Ecto neural progenitor cell (in vitro differentiated cells): ENCODE results near the gene RBKS.
A peak's percentile ranks its signal among the peaks of the same experiment; 100 is the strongest.

Experiments used
- DNase-seq: peaks from one replicate; pipeline ENCODE4 v3.0.0-alpha.2; 2018; ENCODE audit warnings: low spot score

The RBKS gene

GRCh38 chr2:27831279-27832050, 58.7 kb downstream of the RBKS start:
- no peak for DNase-seq

GRCh38 chr2:27830656-27831055, 59.5 kb downstream of the RBKS start:
- DNase-seq, result no peak

GRCh38 chr2:27829791-27830190, 60.4 kb downstream of the RBKS start:
- no peak for DNase-seq

GRCh38 chr2:27828305-27828704, 61.9 kb downstream of the RBKS start:
- no peak for DNase-seq

GRCh38 chr2:27824401-27824800, 65.8 kb downstream of the RBKS start:
- DNase-seq, result no peak

- DNase-seq, result no peak
Observed at GRCh38 chr2:27823569-27823968, 66.6 kb downstream of the RBKS start.

- no peak for DNase-seq
Observed at GRCh38 chr2:27823135-27823534, 67.1 kb downstream of the RBKS start.

GRCh38 chr2:27822049-27822448, 68.1 kb downstream of the RBKS start:
- DNase-seq, result no peak

GRCh38 chr2:27815860-27816438, 74.2 kb downstream of the RBKS start:
- no peak for DNase-seq

- no peak for DNase-seq
Observed at GRCh38 chr2:27814758-27815157, 75.4 kb downstream of the RBKS start.

- no peak for DNase-seq
Observed at GRCh38 chr2:27811768-27812167, 78.4 kb downstream of the RBKS start.

- DNase-seq, result no peak
Observed at GRCh38 chr2:27810455-27810854, 79.7 kb downstream of the RBKS start.

- DNase-seq, result no peak
Observed at GRCh38 chr2:27809761-27810241, 80.4 kb downstream of the RBKS start.

GRCh38 chr2:27808984-27809383, 81.2 kb downstream of the RBKS start:
- DNase-seq, result no peak

GRCh38 chr2:27808418-27808817, 81.8 kb downstream of the RBKS start:
- DNase-seq, result no peak

GRCh38 chr2:27807476-27807875, 82.7 kb downstream of the RBKS start:
- DNase-seq, result peak; percentile 56

- no peak for DNase-seq
Observed at GRCh38 chr2:27806311-27807059, 83.7 kb downstream of the RBKS start.

- DNase-seq, result no peak
Observed at GRCh38 chr2:27805180-27805579, 85.0 kb downstream of the RBKS start.

GRCh38 chr2:27804146-27804545, 86.0 kb downstream of the RBKS start:
- no peak for DNase-seq

- no peak for DNase-seq
Observed at GRCh38 chr2:27803046-27803445, 87.1 kb downstream of the RBKS start.

- no peak for DNase-seq
Observed at GRCh38 chr2:27802547-27802946, 87.6 kb downstream of the RBKS start.

GRCh38 chr2:27800856-27801255, 89.3 kb downstream of the RBKS start:
- no peak for DNase-seq

GRCh38 chr2:27799646-27800010, 90.6 kb downstream of the RBKS start:
- no peak for DNase-seq
